GM21423 (cell line): ENCODE data around the gene WFDC5.
"Not testable (repeated sequence)": the region's sequence is repeated elsewhere in the genome, so short reads cannot be mapped to it uniquely, and the experiment has no call there.

Experiments used
- ATAC-seq: cut with Tn5 transposase; IDR thresholded peaks from one replicate; pipeline ENCODE4 v1.9.1; 2021; ENCODE audit warnings: mild to moderate bottlenecking, moderate library complexity; ENCODE audit not compliant: unreplicated experiment

WFDC5 gene

DNA sequence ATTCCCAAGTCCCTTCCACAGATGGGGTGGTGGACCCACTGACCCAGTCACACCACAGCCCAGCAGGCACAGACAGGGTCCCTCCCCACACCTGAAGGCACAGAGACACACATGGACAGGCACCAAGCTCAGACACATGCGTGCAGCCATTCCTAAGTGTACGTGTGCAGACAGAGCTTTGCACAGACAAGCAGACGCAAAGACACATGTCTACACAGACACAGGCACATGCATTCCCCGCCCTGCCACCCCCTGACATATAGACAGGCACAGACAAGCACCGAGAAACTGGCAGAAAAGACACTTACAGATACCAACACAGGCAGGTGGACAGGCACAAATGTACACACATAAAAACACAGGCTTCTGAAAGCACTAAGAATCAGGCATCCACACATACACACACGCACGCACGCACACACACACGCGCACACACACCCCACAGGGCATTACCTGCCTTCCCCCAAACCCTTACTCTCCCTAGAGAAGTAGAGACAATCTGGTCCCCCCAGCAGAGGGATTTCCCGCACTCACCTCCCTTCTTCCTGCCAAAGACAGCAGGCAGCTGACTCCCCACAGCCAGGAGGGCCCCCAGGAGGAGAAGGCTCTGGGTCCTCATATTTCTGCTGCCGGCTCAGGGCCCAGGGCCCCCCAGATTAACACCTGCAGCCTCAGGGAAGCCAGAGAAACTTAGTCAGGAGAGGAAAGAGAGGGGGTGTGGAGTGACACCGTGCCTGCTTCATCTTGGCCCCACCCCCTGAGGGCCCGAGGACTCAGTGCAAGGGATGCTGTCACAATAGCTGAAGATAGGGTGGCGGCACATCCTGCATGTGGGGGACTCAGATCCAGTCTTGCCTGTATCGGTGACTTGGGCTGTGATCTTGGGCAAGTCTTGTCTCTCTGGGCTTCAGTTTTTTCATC is at the start of gene WFDC5:
Gene WFDC5 (minus strand): TSS at position 710 of the 921 bp plus-strand sequence. CDS start 91 bp downstream, at position 619.
- ATAC-seq = no peak

DNA sequence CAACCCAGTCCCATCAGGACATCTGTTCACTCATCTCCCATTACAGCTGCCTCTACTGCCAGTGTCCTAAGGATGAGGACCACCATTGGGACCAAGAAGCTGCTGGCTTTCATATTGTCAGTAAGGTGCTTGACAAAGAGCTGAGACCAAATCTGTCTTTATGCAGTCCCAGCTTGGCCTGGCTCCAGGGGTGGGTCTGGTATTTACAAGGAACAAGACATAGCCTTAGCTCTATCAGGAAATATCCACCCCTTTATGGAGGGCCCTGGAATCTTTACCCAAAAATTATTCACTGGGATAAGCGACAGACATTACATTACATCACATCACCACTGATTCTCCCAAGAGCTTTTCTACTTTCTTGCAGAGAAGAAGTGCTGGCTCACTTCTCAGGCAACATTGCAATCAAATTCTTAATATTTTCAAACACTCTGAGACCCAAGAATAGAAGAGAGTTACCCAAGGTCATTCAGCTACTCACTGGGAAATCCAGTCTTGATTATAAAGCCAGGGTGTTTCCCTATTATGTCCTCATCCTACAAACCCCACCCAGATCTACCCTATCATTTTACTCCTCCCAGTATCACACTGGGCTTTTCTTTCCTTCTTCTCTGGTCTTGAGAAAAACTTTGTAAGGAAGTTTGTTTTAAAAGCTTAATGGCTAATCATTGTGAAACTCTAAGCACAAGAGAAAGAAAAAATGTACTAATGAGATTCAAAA is 48.3 kb upstream of the WFDC5 start:
- no peak for ATAC-seq

DNA sequence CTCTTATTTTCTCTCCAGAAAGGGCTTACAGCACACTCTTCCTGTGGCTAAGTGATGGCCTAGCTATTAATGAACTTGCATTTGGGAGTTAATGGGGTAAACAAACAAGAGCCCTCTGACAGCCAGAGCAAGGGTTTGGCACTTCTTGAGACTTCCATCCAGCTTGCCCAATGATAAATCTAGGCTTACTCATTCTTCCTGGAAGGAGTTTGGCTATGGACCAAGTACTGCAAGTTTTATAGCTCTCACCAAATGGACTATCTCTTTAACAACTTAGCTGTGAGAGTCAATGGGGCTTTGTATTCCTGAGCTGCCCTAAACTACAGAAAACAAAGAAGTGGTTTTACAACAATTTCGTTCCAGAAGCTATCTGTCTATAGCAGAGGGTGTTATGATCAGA is 43.0 kb upstream of the WFDC5 start:
- ATAC-seq = no peak

DNA sequence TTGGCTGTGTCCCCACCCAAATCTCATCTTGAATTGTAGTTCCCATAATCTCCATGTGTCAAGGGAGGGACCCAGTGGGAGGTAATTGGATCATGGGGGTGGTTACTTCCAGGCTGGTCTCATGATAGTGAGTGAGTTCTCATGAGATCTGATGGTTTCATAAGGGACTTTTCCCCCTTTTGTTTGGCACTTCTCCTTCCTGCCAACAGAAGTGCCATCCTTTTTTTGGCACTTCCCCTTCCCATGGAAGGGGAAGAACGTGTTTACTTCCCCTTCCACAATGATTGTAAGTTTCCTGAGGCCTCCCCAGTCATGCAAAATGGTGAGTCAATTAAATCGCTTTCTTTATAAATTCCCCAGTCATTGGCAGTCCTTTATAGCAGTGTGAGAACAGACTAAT is 41.7 kb upstream of the WFDC5 start:
- no peak for ATAC-seq

DNA sequence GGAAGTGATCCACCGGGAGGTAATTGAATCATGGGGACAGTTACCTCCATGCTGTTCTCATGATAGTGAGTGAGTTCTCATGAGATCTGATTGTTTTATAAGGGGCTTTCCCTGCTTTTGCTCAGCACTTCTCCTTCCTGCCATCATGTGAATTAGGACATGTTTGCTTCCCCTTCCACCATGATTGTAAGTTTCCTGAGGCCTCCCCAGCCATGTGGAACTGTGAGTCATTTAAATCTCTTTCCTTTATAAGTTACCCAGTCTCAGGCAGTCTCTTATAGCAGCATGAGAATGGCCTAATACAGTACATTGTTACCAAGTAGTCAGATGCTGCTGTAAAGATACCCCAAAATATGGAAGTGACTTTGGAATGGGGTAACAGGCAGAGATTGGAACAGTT is 39.8 kb upstream of the WFDC5 start:
- ATAC-seq = not testable (repeated sequence)

DNA sequence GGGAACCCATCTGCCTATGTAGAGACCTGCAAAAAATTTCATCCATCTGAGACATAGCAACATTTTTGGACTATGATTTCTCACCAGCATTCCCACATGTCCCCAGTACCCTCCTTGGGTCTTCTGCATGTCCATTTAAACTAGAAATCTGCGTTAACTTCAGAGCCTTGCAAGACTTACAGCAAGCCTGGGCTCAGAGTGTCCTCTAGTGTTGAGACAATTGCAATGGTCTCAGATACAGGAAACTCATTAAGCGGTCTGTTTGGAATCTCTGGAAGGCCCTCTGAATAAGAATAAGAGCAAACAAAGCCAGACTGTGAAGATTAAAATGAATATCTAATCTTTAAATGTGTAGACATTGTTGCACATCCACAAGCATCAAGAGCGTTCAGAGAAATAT is 39.2 kb upstream of the WFDC5 start:
- no peak for ATAC-seq

DNA sequence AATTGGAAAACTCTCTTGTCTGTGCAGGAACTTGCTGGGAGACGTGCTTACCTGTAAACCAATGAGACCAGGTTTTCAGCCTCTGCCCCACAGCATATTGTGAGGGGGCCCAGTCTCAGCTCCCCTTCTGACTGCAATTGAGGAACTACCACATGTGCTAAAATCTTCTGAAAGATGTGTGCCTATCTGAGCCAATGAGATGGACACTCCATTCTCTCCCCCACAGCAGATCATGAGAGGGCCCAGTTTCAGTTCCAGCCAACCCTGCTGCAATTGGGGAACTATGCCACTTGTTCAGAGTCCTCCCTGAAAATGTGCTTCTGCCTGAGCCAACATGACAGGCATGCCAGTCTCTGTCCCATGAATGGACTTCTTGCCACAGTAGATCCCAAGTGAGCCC is 38.8 kb upstream of the WFDC5 start:
- no peak for ATAC-seq

DNA sequence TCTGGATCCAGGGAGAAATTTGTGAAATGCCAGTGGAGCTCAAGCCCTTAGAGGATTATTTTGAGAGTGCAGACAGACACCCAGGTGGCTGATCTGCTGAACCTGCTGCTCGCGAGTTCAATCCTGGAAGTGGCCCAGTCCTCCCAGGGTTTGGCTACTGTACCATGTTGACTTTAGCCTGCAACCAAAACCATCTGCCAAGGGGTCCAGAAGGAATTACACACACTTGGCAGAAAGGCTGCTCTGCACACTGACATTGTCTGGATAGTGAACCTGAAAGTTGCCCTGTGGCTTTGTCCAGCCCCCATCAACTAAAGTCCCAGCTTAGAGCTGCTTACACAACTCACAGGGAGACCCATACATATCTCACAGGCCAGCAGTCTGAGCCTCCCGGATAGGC is 38.2 kb upstream of the WFDC5 start:
- no peak for ATAC-seq

DNA sequence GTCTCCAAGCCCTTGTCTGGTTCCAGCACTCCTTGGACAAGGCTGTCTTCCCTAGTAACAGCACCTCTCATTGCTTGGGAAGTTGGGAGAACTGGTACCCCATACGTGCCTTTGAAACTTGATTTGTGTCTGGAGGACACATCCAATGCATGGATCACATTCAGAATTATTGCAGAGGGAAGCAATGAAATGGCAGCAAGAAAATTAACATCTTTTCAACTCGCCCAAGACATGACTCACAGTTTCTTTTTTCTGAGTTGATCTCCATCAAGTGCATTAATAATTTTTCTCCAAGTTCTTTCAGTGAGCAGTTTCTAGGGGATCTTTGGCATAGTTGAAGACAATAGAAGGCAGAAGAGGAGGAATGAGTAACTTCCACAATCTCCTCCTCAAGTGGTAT is 37.4 kb upstream of the WFDC5 start:
- ATAC-seq = no peak

GRCh38 chr20:45149062-45149461 is 34.1 kb upstream of the WFDC5 start:
- no peak for ATAC-seq

DNA sequence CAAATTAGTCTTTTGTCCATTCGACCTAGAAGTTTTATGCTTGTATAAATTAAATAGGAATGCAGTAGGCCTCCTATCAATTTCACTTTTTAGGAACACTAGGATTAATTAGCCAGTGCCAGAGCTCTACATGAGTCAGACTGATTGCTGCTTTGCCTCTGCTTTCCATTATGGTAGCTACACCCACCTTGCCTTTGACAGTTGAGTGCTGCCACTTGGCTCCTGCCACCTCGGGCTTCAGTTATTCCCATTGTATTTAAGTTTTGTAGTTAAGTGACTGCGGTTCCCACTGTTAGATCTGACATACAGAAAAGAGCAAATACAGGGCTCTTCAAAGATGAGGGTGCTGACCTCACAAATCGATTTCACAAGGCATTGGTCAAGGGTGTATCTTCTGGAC is 25.9 kb upstream of the WFDC5 start:
- ATAC-seq = no peak

DNA sequence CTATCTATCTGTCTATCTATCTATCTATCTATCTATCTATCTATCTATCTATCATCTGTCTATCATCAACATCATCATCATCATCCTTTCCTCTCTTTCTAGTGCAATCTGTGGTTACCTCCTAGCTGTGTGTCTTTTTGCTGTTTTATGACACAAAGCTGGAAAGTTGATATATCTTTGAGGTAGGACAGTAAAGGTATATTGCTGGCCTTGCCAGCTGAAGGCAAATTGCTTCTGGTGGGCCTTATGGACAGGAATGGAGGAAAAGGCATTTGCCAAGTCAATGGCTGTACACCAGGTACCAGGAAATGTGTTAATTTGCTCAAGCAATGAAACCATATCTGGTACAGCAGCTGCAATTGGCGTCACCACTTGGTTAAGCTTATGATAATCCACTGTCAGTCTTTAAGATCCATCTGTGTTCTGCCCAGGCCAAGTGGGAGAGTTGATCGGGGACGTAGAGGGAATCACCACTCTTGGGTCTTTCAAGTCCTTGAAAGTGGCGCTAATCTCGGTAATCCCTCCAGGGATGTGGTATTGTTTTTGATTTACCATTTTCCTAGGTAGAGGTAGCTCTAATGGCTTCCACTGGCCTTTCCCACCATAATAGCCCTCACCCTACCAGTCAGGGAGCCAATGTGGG is 24.9 kb upstream of the WFDC5 start:
- not testable (repeated sequence) for ATAC-seq

GRCh38 chr20:45138561-45139300 is 23.8 kb upstream of the WFDC5 start:
- no peak for ATAC-seq

GRCh38 chr20:45136911-45137310 is 21.9 kb upstream of the WFDC5 start:
- no peak for ATAC-seq

DNA sequence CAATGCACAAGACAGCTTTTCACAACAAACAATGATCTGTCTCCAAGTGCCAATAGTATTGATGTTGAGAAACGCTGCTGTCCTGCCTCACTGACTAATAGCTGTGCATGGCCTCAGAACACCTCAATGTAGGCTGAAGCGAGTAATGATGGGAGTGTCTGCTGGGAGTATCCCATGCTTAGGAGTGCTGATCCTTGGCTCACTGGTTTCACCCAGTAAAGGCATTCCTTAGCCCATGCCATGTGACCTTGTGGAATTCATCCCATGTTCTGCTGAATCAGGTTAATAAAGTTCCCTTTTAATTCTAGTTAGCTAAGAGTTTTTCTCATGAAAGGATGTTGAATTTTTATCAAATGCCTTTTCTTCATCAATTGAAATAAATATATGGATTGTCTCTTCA is 13.1 kb upstream of the WFDC5 start:
- ATAC-seq = no peak

GRCh38 chr20:45124365-45124764 is 9.4 kb upstream of the WFDC5 start, which contains the start of gene WFDC12:
Gene WFDC12, minus strand, starts transcription at chr20:45124465. Its CDS starts 18 bp downstream, at chr20:45124447.
- no peak for ATAC-seq

GRCh38 chr20:45121388-45121787 is 6.4 kb upstream of the WFDC5 start:
- ATAC-seq = no peak

DNA sequence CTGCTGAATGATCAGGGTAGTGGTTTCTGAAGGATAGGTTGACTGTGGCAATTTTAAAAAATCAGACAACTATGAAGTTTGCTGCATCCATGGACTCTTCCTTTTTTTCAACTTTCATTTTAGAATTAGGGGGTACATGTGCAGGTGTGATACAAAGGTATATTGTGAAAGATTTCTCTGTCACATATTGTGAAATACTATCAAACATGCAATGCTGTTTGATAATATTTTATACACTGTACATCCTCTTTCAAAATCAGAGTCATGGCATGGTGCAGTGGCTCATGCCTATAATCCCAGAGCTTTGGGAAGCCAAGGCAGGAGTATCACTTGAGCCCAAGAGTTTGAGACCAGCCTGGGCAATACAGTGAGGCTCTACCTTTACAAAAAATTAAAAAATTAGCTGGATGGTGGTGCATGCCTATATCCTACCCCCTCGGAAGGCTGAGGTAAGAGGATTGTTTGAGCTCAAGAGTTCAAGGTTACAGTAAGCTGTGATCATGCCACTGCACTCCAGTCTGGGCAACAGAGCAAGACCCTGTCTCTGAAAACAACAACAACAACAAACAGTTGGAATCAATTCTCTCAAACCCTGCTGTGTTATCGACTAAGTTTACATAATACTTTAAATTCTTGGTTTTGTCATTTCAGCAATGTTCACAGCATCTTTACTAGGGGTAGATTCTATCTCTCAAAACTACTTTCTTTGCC is 4.7 kb upstream of the WFDC5 start:
- no peak for ATAC-seq

GRCh38 chr20:45118028-45118427 is 3.1 kb upstream of the WFDC5 start:
- no peak for ATAC-seq

GRCh38 chr20:45117581-45117980 is 2.6 kb upstream of the WFDC5 start:
- ATAC-seq = no peak
